ENCODE data around the gene GPR39.

Gene GPR39

GRCh38 chr2:132403146-132403545 lies 13.5 kb upstream of the GPR39 start:
- H3K9me2 ChIP-seq (replicated peaks; ENCODE audit: control insufficient read depth, low read length), result no peaks in the 10 kb centered on the region
- no peaks in the 10 kb centered on the region for H4K20me1 ChIP-seq (ENCODE audit: control insufficient read depth, insufficient read depth, low read depth, low read length)
- H3K4me3 ChIP-seq (ENCODE audit: low read length), result no peak overlapping the region
- no peaks in the 10 kb centered on the region for H3F3A ChIP-seq (ENCODE audit: control insufficient read depth, insufficient read depth)
- TF ChIP-seq EZH2phosphoT487 (IDR thresholded peaks at IDR 0.05; ENCODE audit: borderline replicate concordance, low read length) (no peak), CTCF (IDR thresholded peaks at IDR 0.05; ENCODE audit: low read depth, low read length, poor library complexity, severe bottlenecking) (no peak)
- H3K9me3 ChIP-seq (ENCODE audit: control insufficient read depth, insufficient read depth, low read length), result no peaks in the 10 kb centered on the region
- H3K79me2 ChIP-seq (ENCODE audit: control insufficient read depth, low read length), result no peaks in the 10 kb centered on the region
- H3K27me3 ChIP-seq (ENCODE audit: control insufficient read depth, low read length), result no peaks in the 10 kb centered on the region; the same call in none of the 2 replicates
- no peaks in the 10 kb centered on the region for H3K4me1 ChIP-seq (ENCODE audit: control insufficient read depth, low read length)
- H3K27ac ChIP-seq (ENCODE audit: low read depth, low read length), result no peak overlapping the region
- H3K4me2 ChIP-seq (ENCODE audit: low read length), result no peak overlapping the region
- H3K36me3 ChIP-seq (ENCODE audit: control insufficient read depth, low read length), result no peaks in the 10 kb centered on the region

- H3K36me3 ChIP-seq (ENCODE audit: control insufficient read depth, low read length), result no peaks in the 10 kb centered on the region
- H3K4me2 ChIP-seq (ENCODE audit: low read length), result no peak overlapping the region
- no peaks in the 10 kb centered on the region for H4K20me1 ChIP-seq (ENCODE audit: control insufficient read depth, insufficient read depth, low read depth, low read length)
- no peaks in the 10 kb centered on the region for H3K4me1 ChIP-seq (ENCODE audit: control insufficient read depth, low read length)
- H3K27ac ChIP-seq (ENCODE audit: low read depth, low read length), result no peak overlapping the region
- TF ChIP-seq EZH2phosphoT487 (IDR thresholded peaks at IDR 0.05; ENCODE audit: borderline replicate concordance, low read length) (no peak), CTCF (IDR thresholded peaks at IDR 0.05; ENCODE audit: low read depth, low read length, poor library complexity, severe bottlenecking) (no peak)
- no peaks in the 10 kb centered on the region for H3F3A ChIP-seq (ENCODE audit: control insufficient read depth, insufficient read depth)
- H3K4me3 ChIP-seq (ENCODE audit: low read length), result no peak overlapping the region
- no peaks in the 10 kb centered on the region for H3K9me3 ChIP-seq (ENCODE audit: control insufficient read depth, insufficient read depth, low read length)
- H3K27me3 ChIP-seq (ENCODE audit: control insufficient read depth, low read length), result no peaks in the 10 kb centered on the region; the same call in none of the 2 replicates
- H3K9me2 ChIP-seq (replicated peaks; ENCODE audit: control insufficient read depth, low read length), result no peaks in the 10 kb centered on the region
- no peaks in the 10 kb centered on the region for H3K79me2 ChIP-seq (ENCODE audit: control insufficient read depth, low read length)
These were observed 12.5 kb upstream of the GPR39 start for GRCh38 chr2:132404056-132404455.

GRCh38 chr2:132407784-132408183 lies 8.8 kb upstream of the GPR39 start:
- H3K9me3 ChIP-seq (ENCODE audit: control insufficient read depth, insufficient read depth, low read length), result no peaks in the 10 kb centered on the region
- H3K27ac ChIP-seq (ENCODE audit: low read depth, low read length), result no peak overlapping the region
- no peaks in the 10 kb centered on the region for H4K20me1 ChIP-seq (ENCODE audit: control insufficient read depth, insufficient read depth, low read depth, low read length)
- H3K4me1 ChIP-seq (ENCODE audit: control insufficient read depth, low read length), result no peaks in the 10 kb centered on the region
- H3F3A ChIP-seq (ENCODE audit: control insufficient read depth, insufficient read depth), result no peaks in the 10 kb centered on the region
- TF ChIP-seq EZH2phosphoT487 (IDR thresholded peaks at IDR 0.05; ENCODE audit: borderline replicate concordance, low read length) (no peak), CTCF (IDR thresholded peaks at IDR 0.05; ENCODE audit: low read depth, low read length, poor library complexity, severe bottlenecking) (no peak)
- H3K4me3 ChIP-seq (ENCODE audit: low read length), result no peak overlapping the region
- H3K9me2 ChIP-seq (replicated peaks; ENCODE audit: control insufficient read depth, low read length), result no peaks in the 10 kb centered on the region
- no peaks in the 10 kb centered on the region; the same call in 1 of the 2 replicates for H3K27me3 ChIP-seq (ENCODE audit: control insufficient read depth, low read length)
- H3K79me2 ChIP-seq (ENCODE audit: control insufficient read depth, low read length), result no peaks in the 10 kb centered on the region
- no peak overlapping the region for H3K4me2 ChIP-seq (ENCODE audit: low read length)
- no peaks in the 10 kb centered on the region for H3K36me3 ChIP-seq (ENCODE audit: control insufficient read depth, low read length)
